K562 (cell line): ENCODE data around the gene LRP1. TPM values are rescaled to one million over a fixed set of nuclear protein-coding genes. Genes with fewer than 3 reads are reported as not detected.

ENCODE experiments used
- CBX1 ChIP-seq: sonication (generic); IDR thresholded peaks from 2 replicates; pipeline ENCODE4 v1.6.1; 2016; ENCODE audit warnings: antibody characterized with exemption, low read depth, mild to moderate bottlenecking
- E2F1 ChIP-seq: sonication (generic); formaldehyde crosslinking; IDR thresholded peaks from 2 replicates; pipeline ENCODE4 v1.8.1; 2023; ENCODE audit warnings: mild to moderate bottlenecking, missing genetic modification reagents, moderate library complexity
- FOXK2 ChIP-seq, 2 experiments: fragments of 450-650 bp; IDR thresholded peaks in 1 of 2; conservative IDR thresholded peaks in 1 of 2; 2 replicates each; pipeline ENCODE4 v1.6.1; 2016; ENCODE audit warnings: low read depth in 2 of 2, mild to moderate bottlenecking in 1 of 2
- GABPA ChIP-seq: fragments of 200-800 bp; sonication (Bioruptor generic); conservative IDR thresholded peaks from 2 replicates; pipeline ENCODE4 v1.6.1; 2016; ENCODE audit warnings: low read depth, missing genetic modification characterization, missing compliant biosample characterization
- MAFK ChIP-seq: IDR thresholded peaks from 2 replicates; pipeline ENCODE4 v1.6.1; 2011; ENCODE audit warnings: low read length, improper control_type of control experiment
- PML ChIP-seq: IDR thresholded peaks from 2 replicates; pipeline ENCODE4 v1.6.1; 2012; ENCODE audit warnings: low read length, inconsistent platforms
- POLR2A ChIP-seq: fragments of 450-650 bp; conservative IDR thresholded peaks from 2 replicates; pipeline ENCODE4 v1.6.1; 2016
- POLR2H ChIP-seq: IDR thresholded peaks from 2 replicates; pipeline ENCODE4 v1.6.1; 2016; ENCODE audit warnings: missing genetic modification characterization, low read depth, mild to moderate bottlenecking, control low read depth, missing compliant biosample characterization, moderate library complexity
- RBFOX2 ChIP-seq: fragments of 200-400 bp; formaldehyde crosslinking; IDR thresholded peaks from 2 replicates; pipeline ENCODE4 v1.6.1; 2017; ENCODE audit warnings: low read depth, mild to moderate bottlenecking, low read length, moderate library complexity
- SAFB ChIP-seq: fragments of 200-400 bp; formaldehyde crosslinking; IDR thresholded peaks from 2 replicates; pipeline ENCODE4 v1.6.1; 2017; ENCODE audit warnings: low read depth, low read length, borderline replicate concordance
- SP2 ChIP-seq: IDR thresholded peaks from 2 replicates; pipeline ENCODE4 v1.6.1; 2011; ENCODE audit warnings: mild to moderate bottlenecking, low read depth, low read length, moderate library complexity; ENCODE audit not compliant: poor library complexity, severe bottlenecking; ENCODE audit errors: extremely low read depth
- TAF1 ChIP-seq: IDR thresholded peaks from 2 replicates; pipeline ENCODE4 v1.6.1; 2011; ENCODE audit warnings: mild to moderate bottlenecking, low read length, moderate library complexity; ENCODE audit not compliant: insufficient read depth, control insufficient read depth, severe bottlenecking; ENCODE audit errors: extremely low read depth
- TEAD1 ChIP-seq, 2 experiments: fragments of 450-650 bp in 1 of 2; sonication (generic) in 1 of 2; formaldehyde crosslinking; IDR thresholded peaks; 2 replicates each; pipeline versions ENCODE4 v1.4.0 to v1.8.0; 2020 to 2022; ENCODE audit warnings: mild to moderate bottlenecking in 2 of 2, missing genetic modification reagents in 1 of 2
- USF1 ChIP-seq: sonication (generic); formaldehyde crosslinking; IDR thresholded peaks from 2 replicates; pipeline ENCODE4 v1.9.0; 2022; ENCODE audit warnings: mild to moderate bottlenecking, missing genetic modification reagents
- YY1 ChIP-seq, 3 experiments: IDR thresholded peaks; 2 replicates each; pipeline ENCODE4 v1.6.1; 2011; ENCODE audit warnings: low read length in 2 of 3, mild to moderate bottlenecking in 2 of 3, moderate library complexity in 2 of 3, borderline replicate concordance in 1 of 3, control low read depth in 1 of 3, low read depth in 1 of 3; ENCODE audit not compliant: insufficient read depth in 3 of 3, insufficient replicate concordance in 2 of 3, control insufficient read depth in 1 of 3, insufficient read length in 1 of 3; ENCODE audit errors: extremely low read depth in 1 of 3
- ZBTB1 ChIP-seq: sonication (generic); formaldehyde crosslinking; IDR thresholded peaks from 2 replicates; pipeline ENCODE4 v1.8.1; 2023; ENCODE audit warnings: missing genetic modification reagents, low read depth, mild to moderate bottlenecking, borderline replicate concordance
- ZNF24 ChIP-seq: fragments of 450-650 bp; IDR thresholded peaks from 2 replicates; pipeline ENCODE4 v1.6.1; 2016
- polyA plus RNA-seq, 8 experiments: library from polyadenylated mRNA; depleted of rRNA in 4 of 8; stranded (reverse) in 5 of 8; unstranded in 3 of 8; fragments of >200 nt; fragmentation: Nextera tagmentation in 2 of 8; fragmentation: Illumina TruSeq in 1 of 8; extraction: Ambion mirVana in 2 of 8; extraction: Trizol in 1 of 8; gene quantifications; 2 replicates each; pipeline versions ENCODE4 v1.2.1 to v1.2.3, GENCODE V29; 2011 to 2014; ENCODE audit warnings: inconsistent platforms in 1 of 8, missing spikeins in 1 of 8
- total RNA-seq, 7 experiments: library from RNA; depleted of rRNA in 6 of 7; stranded (reverse); fragments of >200 nt in 6 of 7; fragmentation: Illumina TruSeq in 2 of 7; extraction: Trizol in 2 of 7; gene quantifications; 2 replicates each; pipeline versions ENCODE4 v1.2.1 to v1.2.3, GENCODE V29; 2011 to 2021; ENCODE audit warnings: low replicate concordance in 1 of 7
- TF ChIP-seq, protein P1 (sequence below): fragments of 450-650 bp; IDR thresholded peaks from 2 replicates; pipeline ENCODE4 v1.7.1; 2018; ENCODE audit warnings: mild to moderate bottlenecking, low read depth; ENCODE audit not compliant: partially characterized antibody
- TF ChIP-seq, protein P2 (sequence below): sonication (generic); formaldehyde crosslinking; IDR thresholded peaks from 2 replicates; pipeline ENCODE4 v1.8.0; 2022; ENCODE audit warnings: mild to moderate bottlenecking, low read depth, missing genetic modification reagents

Gene LRP1
- total and polyA plus RNA-seq, 9 of the 15 experiments (the other 6 are each of a cell fraction or from before 2014, with no cell fraction given) = 0.04 to 0.64 (median 0.19) TPM; not detected in 2

DNA sequence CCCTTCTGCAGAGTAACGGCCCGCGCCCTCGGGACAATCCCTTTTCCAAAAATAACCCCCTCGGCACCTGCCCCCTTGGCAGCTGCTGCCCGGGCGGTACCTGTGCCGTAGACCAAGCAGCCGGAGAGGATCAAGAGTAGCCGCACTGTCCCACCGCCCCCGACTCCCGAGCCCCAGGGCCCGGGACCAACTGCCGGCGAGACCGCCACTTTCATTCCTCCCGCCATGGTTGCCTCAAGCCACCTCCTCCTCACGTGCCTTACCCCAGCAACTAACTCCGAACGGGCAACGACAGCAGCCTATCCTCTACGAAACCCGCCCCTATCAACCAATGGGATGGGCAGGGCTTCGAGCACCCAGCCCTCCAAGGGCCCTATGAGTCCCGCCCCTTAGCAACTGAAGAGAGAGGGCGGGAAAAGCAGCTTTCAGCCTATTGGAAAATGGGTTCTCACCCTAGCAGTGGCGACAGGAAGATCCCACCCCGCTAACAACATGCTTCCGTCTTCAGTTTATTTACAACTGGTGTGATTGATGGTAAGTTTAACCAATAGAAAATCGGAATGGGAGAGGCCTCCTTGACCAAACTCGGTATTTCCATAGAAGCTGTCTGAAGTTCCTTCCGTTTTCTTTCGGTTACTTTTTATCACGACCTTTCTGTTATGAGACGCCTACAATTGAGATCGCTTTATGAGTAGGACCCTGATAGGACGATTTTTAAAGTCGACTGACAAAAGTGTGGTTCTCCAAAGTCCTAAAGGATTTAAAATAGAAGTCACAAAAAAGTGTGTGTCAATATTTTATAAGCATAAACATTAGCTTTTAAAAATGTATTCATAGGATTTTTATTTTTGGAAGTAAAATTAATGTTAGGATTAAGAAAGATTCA lies 49.5 kb upstream of the LRP1 start, which contains the start of gene NEMP1 (continued):
- TF ChIP-seq, protein P1, sequence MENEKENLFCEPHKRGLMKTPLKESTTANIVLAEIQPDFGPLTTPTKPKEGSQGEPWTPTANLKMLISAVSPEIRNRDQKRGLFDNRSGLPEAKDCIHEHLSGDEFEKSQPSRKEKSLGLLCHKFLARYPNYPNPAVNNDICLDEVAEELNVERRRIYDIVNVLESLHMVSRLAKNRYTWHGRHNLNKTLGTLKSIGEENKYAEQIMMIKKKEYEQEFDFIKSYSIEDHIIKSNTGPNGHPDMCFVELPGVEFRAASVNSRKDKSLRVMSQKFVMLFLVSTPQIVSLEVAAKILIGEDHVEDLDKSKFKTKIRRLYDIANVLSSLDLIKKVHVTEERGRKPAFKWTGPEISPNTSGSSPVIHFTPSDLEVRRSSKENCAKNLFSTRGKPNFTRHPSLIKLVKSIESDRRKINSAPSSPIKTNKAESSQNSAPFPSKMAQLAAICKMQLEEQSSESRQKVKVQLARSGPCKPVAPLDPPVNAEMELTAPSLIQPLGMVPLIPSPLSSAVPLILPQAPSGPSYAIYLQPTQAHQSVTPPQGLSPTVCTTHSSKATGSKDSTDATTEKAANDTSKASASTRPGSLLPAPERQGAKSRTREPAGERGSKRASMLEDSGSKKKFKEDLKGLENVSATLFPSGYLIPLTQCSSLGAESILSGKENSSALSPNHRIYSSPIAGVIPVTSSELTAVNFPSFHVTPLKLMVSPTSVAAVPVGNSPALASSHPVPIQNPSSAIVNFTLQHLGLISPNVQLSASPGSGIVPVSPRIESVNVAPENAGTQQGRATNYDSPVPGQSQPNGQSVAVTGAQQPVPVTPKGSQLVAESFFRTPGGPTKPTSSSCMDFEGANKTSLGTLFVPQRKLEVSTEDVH = peak; percentile 95
- TF ChIP-seq YY1 (IDR thresholded peaks at IDR 0.05; ENCODE audit: borderline replicate concordance in 1 of 3, control insufficient read depth in 1 of 3, extremely low read depth in 1 of 3, insufficient read depth in 3 of 3, insufficient read length in 1 of 3, insufficient replicate concordance in 2 of 3, low read depth in 1 of 3, low read length in 2 of 3) (peak; percentile 62 to 95 (median 91)), SP2 (peak; percentile 88), ZNF24 (no peak), POLR2A (peak; percentile 94), GABPA (tag) (peak; percentile 97), E2F1 (CRISPR knock-in tag) (peak; percentile 93), PML (peak; percentile 56), ZBTB1 (CRISPR knock-in tag) (0 out of 2 replicates have a peak, but pooled peaks have one; percentile 56), CBX1 (0 out of 2 replicates have a peak, but pooled peaks have one; percentile 56), POLR2H (tag) (peak; percentile 91), TEAD1 (CRISPR knock-in tag; IDR thresholded peaks at IDR 0.05) (no peak; a peak in 1 of 4 replicates), USF1 (CRISPR knock-in tag) (peak; percentile 97), SAFB (no peak), TAF1 (peak; percentile 89), RBFOX2 (peak; percentile 96), MAFK (no peak), FOXK2 (conservative IDR thresholded peaks at IDR 0.05 in 1 of 2, IDR thresholded peaks at IDR 0.05 in 1 of 2; ENCODE audit: low read depth in 2 of 2) (peak; percentile 98 to 99)
- TF ChIP-seq, protein P2, sequence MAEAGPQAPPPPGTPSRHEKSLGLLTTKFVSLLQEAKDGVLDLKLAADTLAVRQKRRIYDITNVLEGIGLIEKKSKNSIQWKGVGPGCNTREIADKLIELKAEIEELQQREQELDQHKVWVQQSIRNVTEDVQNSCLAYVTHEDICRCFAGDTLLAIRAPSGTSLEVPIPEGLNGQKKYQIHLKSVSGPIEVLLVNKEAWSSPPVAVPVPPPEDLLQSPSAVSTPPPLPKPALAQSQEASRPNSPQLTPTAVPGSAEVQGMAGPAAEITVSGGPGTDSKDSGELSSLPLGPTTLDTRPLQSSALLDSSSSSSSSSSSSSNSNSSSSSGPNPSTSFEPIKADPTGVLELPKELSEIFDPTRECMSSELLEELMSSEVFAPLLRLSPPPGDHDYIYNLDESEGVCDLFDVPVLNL (CRISPR knock-in tag) = peak; percentile 95
